Measurements from ENCODE around the gene ARHGAP26. TPM values are rescaled to one million over a fixed set of nuclear protein-coding genes. Genes with fewer than 3 reads are reported as not detected.

The ARHGAP26 gene
- total RNA-seq, 1 donor from 2014 or later = 20.0 TPM

DNA sequence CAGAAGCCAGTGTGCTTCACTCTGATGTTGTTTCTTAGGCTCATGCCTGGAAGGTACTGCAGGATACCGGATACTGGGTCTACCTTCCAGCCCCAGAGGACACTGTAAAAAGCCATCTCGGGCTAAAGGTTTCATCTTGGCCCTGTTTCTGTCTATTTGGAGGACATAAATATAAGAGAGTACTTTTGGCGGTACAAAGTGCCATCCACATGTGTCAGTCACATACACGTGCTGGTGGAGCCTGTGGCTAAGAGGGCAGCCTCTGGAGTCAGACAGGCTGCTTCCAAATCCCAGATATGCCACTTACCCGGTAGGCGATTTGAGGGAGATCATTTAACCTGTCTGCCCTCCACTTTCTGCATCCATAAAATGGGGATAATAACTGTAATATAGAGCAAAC, 472.9 kb downstream of the ARHGAP26 start:
- intact Hi-C loops (cut with micrococcal nuclease) = no loop called here

DNA sequence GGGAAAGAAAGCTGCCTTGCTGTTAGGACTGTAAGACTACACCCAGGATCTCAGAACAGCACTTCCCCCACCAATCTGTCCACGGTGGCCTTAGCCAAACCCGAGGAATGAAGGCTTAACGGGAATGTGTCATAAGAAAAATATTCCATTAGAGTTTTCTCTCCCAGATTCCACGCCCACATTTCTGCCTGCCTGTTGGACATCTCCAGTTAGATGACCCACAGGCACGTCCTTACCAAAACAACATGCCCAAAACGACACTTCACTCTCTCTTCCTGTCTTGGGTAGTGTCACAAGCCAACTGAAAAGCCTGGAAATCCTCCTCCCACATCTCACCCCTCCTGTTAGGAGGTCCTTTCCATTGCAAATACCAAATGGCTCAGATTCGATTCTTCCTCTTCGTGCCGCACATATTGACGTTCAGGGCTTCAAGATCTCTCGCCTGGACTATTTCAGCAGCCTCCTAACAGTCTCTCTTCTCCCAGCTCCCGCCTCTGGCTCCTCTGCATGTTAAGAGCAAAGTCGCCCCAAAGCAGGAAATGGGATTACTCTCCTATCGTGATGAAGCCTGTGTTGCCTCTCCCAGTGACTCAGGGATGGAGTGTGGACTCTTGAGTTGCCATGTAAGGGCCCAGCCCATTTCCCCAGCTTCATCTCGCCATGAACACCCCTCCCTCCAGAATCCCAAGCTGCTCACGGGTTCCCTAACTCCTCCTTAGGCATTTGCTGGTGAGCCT, 474.0 kb downstream of the ARHGAP26 start:
- Mint-ChIP-seq H3K36me3 (ENCODE audit: low read depth) (peaks cover 4% of the 10 kb centered on the region), H3K4me3 (no peak overlapping the region), H3K9me3 (peaks cover 17% of the 10 kb centered on the region), H3K27ac (no peak overlapping the region), H3K4me1 (ENCODE audit: low read depth) (no peaks in the 10 kb centered on the region), H3K27me3 (ENCODE audit: insufficient read depth) (no peaks in the 10 kb centered on the region)
- DNase-seq (ENCODE audit: low spot score) = no peak
- intact Hi-C loops (cut with micrococcal nuclease) = no loop called here

More for the DNA sequence above, 472.9 kb downstream of the ARHGAP26 start:
- Mint-ChIP-seq H3K4me1 (ENCODE audit: low read depth) (no peaks in the 10 kb centered on the region), H3K27ac (no peak overlapping the region), H3K4me3 (no peak overlapping the region), H3K27me3 (ENCODE audit: insufficient read depth) (no peaks in the 10 kb centered on the region), H3K9me3 (peaks cover 17% of the 10 kb centered on the region), H3K36me3 (ENCODE audit: low read depth) (peaks cover 4% of the 10 kb centered on the region)
- no peak for DNase-seq (ENCODE audit: low spot score)

GRCh38 chr5:143244990-143245389, 474.8 kb downstream of the ARHGAP26 start:
- no peaks in the 10 kb centered on the region for H3K4me1 Mint-ChIP-seq (ENCODE audit: low read depth)
- intact Hi-C loops (cut with micrococcal nuclease) = no loop called here
- no peak for DNase-seq (ENCODE audit: low spot score)
- no peaks in the 10 kb centered on the region for H3K27me3 Mint-ChIP-seq (ENCODE audit: insufficient read depth)
- H3K4me3 Mint-ChIP-seq = no peak overlapping the region
- peaks cover 17% of the 10 kb centered on the region for H3K9me3 Mint-ChIP-seq
- no peak overlapping the region for H3K27ac Mint-ChIP-seq
- H3K36me3 Mint-ChIP-seq (ENCODE audit: low read depth) = peaks cover 6% of the 10 kb centered on the region

GRCh38 chr5:143245929-143246561, 475.9 kb downstream of the ARHGAP26 start:
- no peak overlapping the region for H3K27ac Mint-ChIP-seq
- peaks cover 6% of the 10 kb centered on the region for H3K36me3 Mint-ChIP-seq (ENCODE audit: low read depth)
- H3K27me3 Mint-ChIP-seq (ENCODE audit: insufficient read depth) = no peaks in the 10 kb centered on the region
- DNase-seq (ENCODE audit: low spot score) = no peak
- peaks cover 17% of the 10 kb centered on the region for H3K9me3 Mint-ChIP-seq
- H3K4me1 Mint-ChIP-seq (ENCODE audit: low read depth) = no peaks in the 10 kb centered on the region
- intact Hi-C loops (cut with micrococcal nuclease) = no loop called here
- H3K4me3 Mint-ChIP-seq = no peak overlapping the region

DNA sequence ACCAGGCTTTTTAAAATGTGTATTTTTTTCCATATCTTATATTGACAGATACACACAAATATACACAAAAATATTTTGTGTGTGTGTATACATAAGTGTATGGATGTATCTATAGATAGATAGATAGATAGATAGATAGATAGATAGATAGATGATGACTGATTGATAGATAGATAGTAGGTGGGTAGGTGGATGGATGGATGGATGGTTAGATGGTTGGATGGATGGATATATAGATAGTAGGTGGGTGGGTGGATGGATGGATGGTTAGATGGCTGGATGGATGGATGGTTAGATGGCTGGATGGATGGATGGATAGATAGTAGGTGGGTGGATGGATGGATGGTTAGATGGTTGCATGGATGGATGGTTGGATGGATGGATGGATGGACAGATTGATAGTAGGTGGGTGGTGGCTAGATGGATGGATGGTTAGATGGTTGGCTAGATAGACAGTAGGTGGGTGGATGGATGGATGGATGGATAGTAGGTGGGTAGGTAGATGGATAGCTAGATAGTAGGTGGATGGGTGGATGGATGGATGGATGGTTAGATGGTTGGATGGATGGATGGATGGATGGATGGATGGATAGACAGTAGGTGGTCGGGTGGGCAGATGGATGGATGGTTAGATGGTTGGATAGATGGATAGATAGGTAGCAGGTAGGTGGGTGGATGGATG, 477.1 kb downstream of the ARHGAP26 start:
- H3K4me1 Mint-ChIP-seq (ENCODE audit: low read depth) = no peaks in the 10 kb centered on the region

DNA sequence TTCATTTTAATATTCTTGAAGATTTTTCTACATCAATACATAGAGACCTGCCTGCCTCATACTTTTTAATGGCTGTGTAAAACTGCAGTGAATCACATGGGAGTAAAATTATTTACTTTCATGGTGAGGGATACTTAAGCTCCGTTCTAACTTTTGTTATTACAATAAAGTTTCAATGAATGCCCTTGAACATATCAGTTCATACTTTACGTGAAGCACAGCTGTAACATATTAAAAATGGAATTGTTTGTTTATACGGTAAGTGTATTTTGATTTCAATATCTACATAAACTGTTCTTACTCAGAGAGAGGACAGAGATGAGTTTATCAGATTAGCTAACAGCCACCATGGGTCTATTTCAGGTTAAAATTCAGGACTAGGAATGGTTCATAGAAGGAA, 478.2 kb downstream of the ARHGAP26 start:
- Mint-ChIP-seq H3K27me3 (ENCODE audit: insufficient read depth) (no peaks in the 10 kb centered on the region), H3K4me3 (no peak overlapping the region), H3K9me3 (peaks cover 17% of the 10 kb centered on the region), H3K4me1 (ENCODE audit: low read depth) (no peaks in the 10 kb centered on the region), H3K36me3 (ENCODE audit: low read depth) (peaks cover 11% of the 10 kb centered on the region), H3K27ac (no peak overlapping the region)
- intact Hi-C loops (cut with micrococcal nuclease) = no loop called here
- no peak for DNase-seq (ENCODE audit: low spot score)

More for the DNA sequence above, 477.1 kb downstream of the ARHGAP26 start:
- H3K4me3 Mint-ChIP-seq = no peak overlapping the region
- DNase-seq (ENCODE audit: low spot score) = no peak
- H3K27ac Mint-ChIP-seq = no peak overlapping the region
- H3K27me3 Mint-ChIP-seq (ENCODE audit: insufficient read depth) = no peaks in the 10 kb centered on the region
- H3K36me3 Mint-ChIP-seq (ENCODE audit: low read depth) = peaks cover 10% of the 10 kb centered on the region
- peaks cover 17% of the 10 kb centered on the region for H3K9me3 Mint-ChIP-seq
- intact Hi-C loops (cut with micrococcal nuclease) = no loop called here

DNA sequence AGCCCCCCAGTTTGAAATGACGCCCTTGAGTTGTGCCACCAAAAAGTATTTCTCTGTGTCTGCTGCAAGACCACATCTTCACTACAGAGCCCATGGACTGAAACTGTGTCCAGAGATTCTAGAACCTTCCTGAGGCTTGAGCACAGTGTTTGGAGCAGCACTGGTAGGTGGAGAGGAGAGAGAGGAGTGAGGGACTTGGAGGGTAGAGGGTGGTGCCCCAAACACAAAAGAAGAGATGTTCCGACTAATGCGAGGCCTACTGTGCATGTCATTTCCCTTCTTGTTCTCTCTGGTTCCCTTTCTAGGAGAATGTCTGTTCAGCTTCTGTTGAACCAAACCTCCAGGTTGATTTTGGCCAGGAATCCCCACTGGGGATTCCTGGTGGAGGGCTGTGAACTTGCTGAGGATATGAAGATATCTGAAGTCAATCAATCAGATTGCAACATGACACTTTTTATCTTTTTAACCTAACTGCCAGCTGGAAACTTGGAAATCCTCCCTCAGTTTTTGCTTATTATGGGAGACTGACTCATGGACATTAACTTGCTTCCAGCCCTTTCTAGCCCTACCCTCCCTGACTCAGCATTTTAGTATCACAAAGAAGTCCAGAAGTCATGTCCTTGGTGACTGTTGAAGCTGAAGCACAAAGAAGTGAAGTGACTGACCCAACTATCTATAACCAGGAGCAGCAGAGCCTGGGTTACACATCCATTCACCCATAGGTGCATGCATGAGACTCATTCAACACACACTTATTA, 478.8 kb downstream of the ARHGAP26 start:
- no peak overlapping the region for H3K27ac Mint-ChIP-seq
- intact Hi-C loops (cut with micrococcal nuclease) = no loop called here

GRCh38 chr5:143249851-143250250, 479.7 kb downstream of the ARHGAP26 start:
- Mint-ChIP-seq H3K4me1 (ENCODE audit: low read depth) (no peaks in the 10 kb centered on the region), H3K27ac (no peak overlapping the region), H3K9me3 (peaks cover 13% of the 10 kb centered on the region), H3K36me3 (ENCODE audit: low read depth) (peaks cover 11% of the 10 kb centered on the region), H3K4me3 (no peak overlapping the region), H3K27me3 (ENCODE audit: insufficient read depth) (no peaks in the 10 kb centered on the region)
- intact Hi-C loops (cut with micrococcal nuclease) = no loop called here
- no peak for DNase-seq (ENCODE audit: low spot score)

More for the DNA sequence above, 478.8 kb downstream of the ARHGAP26 start:
- Mint-ChIP-seq H3K36me3 (ENCODE audit: low read depth) (peaks cover 11% of the 10 kb centered on the region), H3K27me3 (ENCODE audit: insufficient read depth) (no peaks in the 10 kb centered on the region), H3K9me3 (peaks cover 17% of the 10 kb centered on the region), H3K4me3 (no peak overlapping the region), H3K4me1 (ENCODE audit: low read depth) (no peaks in the 10 kb centered on the region)
- DNase-seq (ENCODE audit: low spot score) = no peak

- Mint-ChIP-seq H3K4me3 (no peak overlapping the region), H3K27me3 (ENCODE audit: insufficient read depth) (no peaks in the 10 kb centered on the region), H3K36me3 (ENCODE audit: low read depth) (peaks cover 11% of the 10 kb centered on the region), H3K27ac (no peak overlapping the region), H3K4me1 (ENCODE audit: low read depth) (no peaks in the 10 kb centered on the region), H3K9me3 (peaks cover 7% of the 10 kb centered on the region)
- intact Hi-C loops (cut with micrococcal nuclease) = no loop called here
- no peak for DNase-seq (ENCODE audit: low spot score)
Observed at GRCh38 chr5:143251190-143251589, 481.0 kb downstream of the ARHGAP26 start.

- Mint-ChIP-seq H3K27ac (no peak overlapping the region), H3K4me1 (ENCODE audit: low read depth) (no peaks in the 10 kb centered on the region)
- DNase-seq (ENCODE audit: low spot score) = no peak
Observed at GRCh38 chr5:143251946-143252345, 481.8 kb downstream of the ARHGAP26 start.

DNA sequence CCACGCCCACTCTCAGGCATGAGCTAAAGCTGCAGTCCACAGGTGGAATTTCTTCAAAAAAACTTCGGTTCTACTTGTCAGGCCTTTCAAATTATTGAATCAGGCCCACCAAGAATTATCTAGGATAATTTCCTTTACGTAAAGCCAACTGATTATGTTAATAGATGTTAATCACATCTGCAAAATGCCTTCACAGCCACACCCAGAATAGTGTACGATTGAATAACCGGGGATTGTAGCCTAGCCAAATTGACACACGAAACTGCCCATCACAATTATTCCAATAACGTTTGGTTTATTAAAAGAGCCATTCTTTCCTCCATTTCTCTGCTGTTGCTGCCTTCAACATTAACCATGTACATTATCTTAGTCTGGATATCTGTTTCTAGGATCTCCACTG, 484.6 kb downstream of the ARHGAP26 start:
- Mint-ChIP-seq H3K27me3 (ENCODE audit: insufficient read depth) (no peaks in the 10 kb centered on the region), H3K9me3 (no peaks in the 10 kb centered on the region), H3K27ac (no peak overlapping the region), H3K4me1 (ENCODE audit: low read depth) (no peaks in the 10 kb centered on the region), H3K4me3 (no peak overlapping the region), H3K36me3 (ENCODE audit: low read depth) (peaks cover 4% of the 10 kb centered on the region)
- intact Hi-C loops (cut with micrococcal nuclease) = no loop called here
- no peak for DNase-seq (ENCODE audit: low spot score)

More at GRCh38 chr5:143251946-143252345, 481.8 kb downstream of the ARHGAP26 start:
- H3K4me3 Mint-ChIP-seq = no peak overlapping the region
- H3K9me3 Mint-ChIP-seq = peaks cover 7% of the 10 kb centered on the region
- intact Hi-C loops (cut with micrococcal nuclease) = no loop called here
- H3K27me3 Mint-ChIP-seq (ENCODE audit: insufficient read depth) = no peaks in the 10 kb centered on the region
- peaks cover 11% of the 10 kb centered on the region for H3K36me3 Mint-ChIP-seq (ENCODE audit: low read depth)

GRCh38 chr5:143258559-143259253, 488.5 kb downstream of the ARHGAP26 start:
- Mint-ChIP-seq H3K4me1 (ENCODE audit: low read depth) (peaks cover 21% of the 10 kb centered on the region), H3K27ac (no peak overlapping the region), H3K36me3 (ENCODE audit: low read depth) (no peaks in the 10 kb centered on the region), H3K4me3 (no peak overlapping the region), H3K9me3 (peaks cover 6% of the 10 kb centered on the region), H3K27me3 (ENCODE audit: insufficient read depth) (no peaks in the 10 kb centered on the region)
- intact Hi-C loops (cut with micrococcal nuclease) = no loop called here
- no peak for DNase-seq (ENCODE audit: low spot score)

All from activated T-helper 1 cell treated with anti-CD3 and anti-CD28 coated beads, Interleukin-12 subunit alpha, Interleukin-12 subunit beta, Interleukin-2, Interleukin-4 antibody, amounts not matched to agents 30 ng/mL and 10 ng/mL and 1 ng/mL, durations not matched to agents 14 hours and 24 hours and 36 hours (primary cell).